Measurements from ENCODE around the gene UPK1B. TPM values are rescaled to one million over a fixed set of nuclear protein-coding genes. Genes with fewer than 3 reads are reported as not detected.

UPK1B gene
- total and polyA plus RNA-seq, 9 of the 15 experiments (the other 6 are each of a cell fraction or from before 2014, with no cell fraction given): 0.22 to 1.2 (median 0.51) TPM

- TF ChIP-seq HMGN3 (IDR thresholded peaks at IDR 0.05; ENCODE audit: borderline replicate concordance, extremely low read depth, insufficient read length, low read depth, low read length) (no peak), TRIM28 (IDR thresholded peaks at IDR 0.05) (no peak)
Observed at GRCh38 chr3:119187266-119187665, 13.9 kb downstream of the UPK1B start (continued).

- no peaks in the 10 kb centered on the region for H3K4me1 ChIP-seq (replicated peaks in 1 of 2; ENCODE audit: control insufficient read depth in 2 of 2, insufficient read depth in 2 of 2, low read length in 2 of 2)
- no peak for FAIRE-seq
- peaks cover 0 to 9% of the 10 kb centered on the region in 2 experiments; a peak in 1 of 5 replicates for H3K27me3 ChIP-seq (ENCODE audit: control insufficient read depth in 2 of 2, insufficient read depth in 2 of 2, low read length in 2 of 2)
- ATAC-seq: no peak
- DNase-seq (ENCODE audit: extremely low read depth in 1 of 4, low spot score in 3 of 4): no peak
- CTCF ChIA-PET (ENCODE audit: low intra/inter-chr PET ratio): no interaction called here
- H3K4me2 ChIP-seq (ENCODE audit: insufficient read depth, low read length): no peak overlapping the region
- H3K9me1 ChIP-seq (ENCODE audit: control insufficient read depth, insufficient read depth, low read length): no peaks in the 10 kb centered on the region
- H3K4me3 ChIP-seq: no peak overlapping the region
- in situ Hi-C loops (cut with MboI): no loop called here
- H4K20me1 ChIP-seq (replicated peaks; ENCODE audit: control insufficient read depth, insufficient read depth, low read length): no peaks in the 10 kb centered on the region
- H3K27ac ChIP-seq (ENCODE audit: extremely low read depth, low read depth, low read length): no peak overlapping the region
- no peaks in the 10 kb centered on the region for H3K79me2 ChIP-seq (ENCODE audit: control insufficient read depth, insufficient read depth, low read length)
- H2AFZ ChIP-seq (ENCODE audit: low read depth, low read length): no peak overlapping the region
- H3K9ac ChIP-seq (ENCODE audit: insufficient read depth in 1 of 2, low read depth in 2 of 2, low read length in 2 of 2): no peak overlapping the region
- WGBS (ENCODE audit: insufficient coverage, low coverage, missing lambda C conversion rate): 0% methylated on average over 1 of the region's 1 CpG
- intact Hi-C loops (cut with micrococcal nuclease): no loop called here
- no TSS peak for BruUV-seq (replicated peaks)
- POLR2A ChIA-PET: no interaction called here
- H3K9me3 ChIP-seq (replicated peaks; ENCODE audit: control insufficient read depth, insufficient read depth, low read depth, low read length): no peaks in the 10 kb centered on the region
- H3K36me3 ChIP-seq (ENCODE audit: control insufficient read depth, insufficient read depth, low read length): no peaks in the 10 kb centered on the region
- TF ChIP-seq NFE2 (IDR thresholded peaks at IDR 0.05; ENCODE audit: low read depth) (0 out of 2 replicates have a peak, but pooled peaks have one; percentile 25), HNRNPH1 (optimal IDR thresholded peaks at IDR 0.05; ENCODE audit: low read depth, low read length) (no peak), FOXM1 (IDR thresholded peaks at IDR 0.05; ENCODE audit: low read depth) (no peak), FOXM1 (CRISPR knock-in tag; IDR thresholded peaks at IDR 0.05; ENCODE audit: low read depth) (no peak), CTBP1 (IDR thresholded peaks at IDR 0.05; ENCODE audit: borderline replicate concordance) (no peak), DLX4 (CRISPR knock-in tag; IDR thresholded peaks at IDR 0.05) (no peak), MTF1 (CRISPR knock-in tag; IDR thresholded peaks at IDR 0.05; ENCODE audit: borderline replicate concordance) (no peak), ASH1L (IDR thresholded peaks at IDR 0.05; ENCODE audit: borderline replicate concordance, low read depth, partially characterized antibody) (no peak), FUS (optimal IDR thresholded peaks at IDR 0.05; ENCODE audit: low read depth, low read length) (no peak), ZNF316 (IDR thresholded peaks at IDR 0.05) (peak; percentile 63), C11orf30 (IDR thresholded peaks at IDR 0.05; ENCODE audit: low read depth) (peak; percentile 58; the same call in 1 of the 2 replicates), CC2D1A (IDR thresholded peaks at IDR 0.05) (no peak), GABPB1 (CRISPR knock-in tag; IDR thresholded peaks at IDR 0.05) (no peak), GTF3C2 (IDR thresholded peaks at IDR 0.05; ENCODE audit: borderline replicate concordance, extremely low read depth, insufficient read length) (no peak), NR0B1 (IDR thresholded peaks at IDR 0.05; ENCODE audit: partially characterized antibody) (no peak)
Observed at GRCh38 chr3:119191800-119192199, 18.4 kb downstream of the UPK1B start.
